ENCODE measurements around the gene INPPL1.

INPPL1 gene

DNA sequence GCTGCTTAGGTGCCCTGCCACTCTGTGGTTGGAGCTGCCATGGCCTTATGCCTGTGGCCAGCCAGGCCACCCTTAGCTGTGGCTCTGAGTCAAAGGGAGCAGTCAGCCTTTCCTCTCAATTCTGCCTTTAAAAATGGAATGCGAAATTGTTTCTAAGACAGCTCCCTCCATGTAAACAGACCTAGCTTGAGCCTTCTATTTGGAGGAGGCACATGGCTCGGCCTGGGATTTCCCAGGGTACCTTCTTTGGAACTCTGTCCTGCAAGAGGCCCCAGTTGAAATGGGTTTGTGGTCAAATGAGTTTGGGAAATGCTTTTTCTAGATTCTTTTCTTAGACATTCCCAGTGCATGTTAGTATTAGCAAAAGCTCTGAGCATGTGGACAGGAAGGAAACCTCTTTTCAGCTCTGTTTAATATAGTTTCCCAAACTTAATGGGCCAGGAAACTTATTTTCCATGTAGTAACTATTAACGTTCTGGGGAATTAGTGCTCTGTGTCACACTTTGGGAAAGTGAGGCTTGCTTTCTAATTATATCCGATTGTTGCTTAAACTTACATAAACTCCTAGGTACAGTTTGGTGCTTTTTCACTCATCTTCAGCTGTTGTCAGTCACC is 11.6 kb downstream of the INPPL1 start:
- Histone ChIP-seq H3K79me1 (ENCODE audit: low read depth, low read length) (peaks cover 4% of the 10 kb centered on the region), H3K23ac (ENCODE audit: low read depth, low read length, poor library complexity) (no peak overlapping the region), H3K27ac (replicated peaks; ENCODE audit: low read length) (no peak overlapping the region), H3K27me3 (ENCODE audit: control insufficient read depth in 3 of 3, insufficient read depth in 3 of 3, low read depth in 1 of 3, low read length in 3 of 3) (peaks cover 18 to 28% (median 25%) of the 10 kb centered on the region in 3 experiments), H2AFZ (ENCODE audit: low read length) (no peak overlapping the region), H2BK120ac (ENCODE audit: low read depth, low read length) (no peak overlapping the region), H3K4me3 (ENCODE audit: low read length in 2 of 2) (no peak overlapping the region), H3K14ac (ENCODE audit: low read length) (no peak overlapping the region), H2AK5ac (ENCODE audit: low read depth, low read length) (no peak overlapping the region), H2BK15ac (ENCODE audit: low read length) (no peak overlapping the region), H2BK12ac (ENCODE audit: low read length) (no peak overlapping the region), H3K4me2 (ENCODE audit: insufficient read depth, low read length, poor library complexity, severe bottlenecking) (no peak overlapping the region), H3K9me3 (replicated peaks in 1 of 2; ENCODE audit: control insufficient read depth in 2 of 2, insufficient read depth in 1 of 2, low read depth in 1 of 2, low read length in 2 of 2) (peaks cover 0 to 2% of the 10 kb centered on the region in 2 donors), H3K9ac (ENCODE audit: low read depth, low read length, poor library complexity) (no peak overlapping the region), H3K4me1 (ENCODE audit: control insufficient read depth in 2 of 2, insufficient read depth in 1 of 2, low read depth in 1 of 2, low read length in 2 of 2) (peaks cover 9 to 24% of the 10 kb centered on the region in 2 donors), H4K91ac (ENCODE audit: low read depth, low read length, poor library complexity) (no peak overlapping the region), H3K4ac (ENCODE audit: low read length) (no peak overlapping the region), H3K18ac (ENCODE audit: low read length) (no peak overlapping the region), H3K36me3 (replicated peaks in 1 of 2; ENCODE audit: control insufficient read depth in 2 of 2, insufficient read depth in 2 of 2, low read length in 2 of 2) (peaks cover 48 to 78% of the 10 kb centered on the region in 2 donors), H2BK5ac (ENCODE audit: low read length) (no peak overlapping the region), H4K8ac (ENCODE audit: low read depth, low read length) (no peak overlapping the region)
- no CpG with 5 or more reads among the region's 4 CpGs for WGBS, 2 donors (ENCODE audit: extremely low coverage in 2 of 2, insufficient read length in 2 of 2, insufficient replicate concordance in 1 of 2)
- DNase-seq (ENCODE audit: low spot score): no peak

DNA sequence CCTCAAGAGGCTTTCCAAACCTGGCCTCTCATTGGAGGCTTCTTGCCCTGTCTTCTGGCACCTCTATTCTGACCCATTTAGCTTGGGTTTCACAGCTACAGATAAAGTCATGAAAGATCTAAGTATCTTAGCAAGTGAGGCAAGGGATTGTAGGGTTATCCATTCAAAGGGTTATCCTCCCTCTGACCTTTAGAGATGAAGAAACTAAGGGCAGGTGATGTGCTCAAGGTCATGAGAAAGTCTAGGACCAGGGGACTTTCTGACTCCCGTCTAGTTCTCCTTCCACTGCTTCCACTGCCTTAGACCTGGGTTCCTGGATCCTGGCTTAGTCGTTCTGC is 12.2 kb downstream of the INPPL1 start:
- peaks cover 9 to 24% of the 10 kb centered on the region in 2 donors for H3K4me1 ChIP-seq (ENCODE audit: control insufficient read depth in 2 of 2, insufficient read depth in 1 of 2, low read depth in 1 of 2, low read length in 2 of 2)
- no peak overlapping the region for H4K91ac ChIP-seq (ENCODE audit: low read depth, low read length, poor library complexity)
- no peak overlapping the region for H4K8ac ChIP-seq (ENCODE audit: low read depth, low read length)
- no peak overlapping the region for H3K23ac ChIP-seq (ENCODE audit: low read depth, low read length, poor library complexity)
- peaks cover 4% of the 10 kb centered on the region for H3K79me1 ChIP-seq (ENCODE audit: low read depth, low read length)
- H2BK120ac ChIP-seq (ENCODE audit: low read depth, low read length): no peak overlapping the region
- no peak overlapping the region for H2BK5ac ChIP-seq (ENCODE audit: low read length)
- no peak overlapping the region for H3K4me2 ChIP-seq (ENCODE audit: insufficient read depth, low read length, poor library complexity, severe bottlenecking)
- H3K14ac ChIP-seq (ENCODE audit: low read length): no peak overlapping the region
- no peak overlapping the region for H3K4ac ChIP-seq (ENCODE audit: low read length)
- DNase-seq (ENCODE audit: low spot score): no peak
- WGBS, 2 donors (ENCODE audit: extremely low coverage in 2 of 2, insufficient read length in 2 of 2, insufficient replicate concordance in 1 of 2): no CpG with 5 or more reads among the region's 2 CpGs
- H2AFZ ChIP-seq (ENCODE audit: low read length): no peak overlapping the region
- no peak overlapping the region for H3K4me3 ChIP-seq (ENCODE audit: low read length in 2 of 2)
- H2BK12ac ChIP-seq (ENCODE audit: low read length): no peak overlapping the region
- H3K27me3 ChIP-seq (ENCODE audit: control insufficient read depth in 3 of 3, insufficient read depth in 3 of 3, low read depth in 1 of 3, low read length in 3 of 3): peaks cover 21 to 33% (median 30%) of the 10 kb centered on the region in 3 experiments
- no peak overlapping the region for H2AK5ac ChIP-seq (ENCODE audit: low read depth, low read length)
- peaks cover 0 to 2% of the 10 kb centered on the region in 2 donors for H3K9me3 ChIP-seq (replicated peaks in 1 of 2; ENCODE audit: control insufficient read depth in 2 of 2, insufficient read depth in 1 of 2, low read depth in 1 of 2, low read length in 2 of 2)
- H3K18ac ChIP-seq (ENCODE audit: low read length): no peak overlapping the region
- H3K27ac ChIP-seq (replicated peaks; ENCODE audit: low read length): no peak overlapping the region
- peaks cover 43 to 72% of the 10 kb centered on the region in 2 donors for H3K36me3 ChIP-seq (replicated peaks in 1 of 2; ENCODE audit: control insufficient read depth in 2 of 2, insufficient read depth in 2 of 2, low read length in 2 of 2)
- no peak overlapping the region for H2BK15ac ChIP-seq (ENCODE audit: low read length)
- no peak overlapping the region for H3K9ac ChIP-seq (ENCODE audit: low read depth, low read length, poor library complexity)

DNA sequence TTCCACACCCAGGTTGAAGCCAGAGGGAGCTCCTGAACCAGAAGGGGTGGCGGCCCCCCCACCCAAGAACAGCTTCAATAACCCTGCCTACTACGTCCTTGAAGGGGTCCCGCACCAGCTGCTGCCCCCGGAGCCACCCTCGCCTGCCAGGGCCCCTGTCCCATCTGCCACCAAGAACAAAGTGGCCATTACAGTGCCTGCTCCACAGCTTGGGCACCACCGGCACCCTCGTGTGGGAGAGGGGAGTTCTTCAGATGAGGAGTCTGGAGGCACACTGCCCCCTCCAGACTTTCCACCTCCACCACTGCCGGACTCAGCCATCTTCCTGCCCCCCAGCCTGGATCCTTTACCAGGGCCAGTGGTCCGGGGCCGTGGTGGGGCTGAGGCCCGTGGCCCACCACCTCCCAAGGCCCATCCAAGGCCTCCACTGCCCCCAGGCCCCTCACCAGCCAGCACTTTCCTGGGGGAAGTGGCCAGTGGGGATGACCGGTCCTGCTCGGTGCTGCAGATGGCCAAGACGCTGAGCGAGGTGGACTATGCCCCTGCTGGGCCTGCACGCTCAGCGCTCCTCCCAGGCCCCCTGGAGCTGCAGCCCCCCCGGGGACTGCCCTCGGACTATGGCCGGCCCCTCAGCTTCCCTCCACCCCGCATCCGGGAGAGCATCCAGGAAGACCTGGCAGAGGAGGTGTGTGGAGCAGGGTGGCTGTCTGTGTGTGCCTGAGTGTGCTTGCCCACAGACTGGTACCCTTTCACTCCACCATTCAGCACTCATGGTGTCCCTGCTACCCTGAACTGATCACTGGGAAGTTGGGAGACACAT is 12.8 kb downstream of the INPPL1 start:
- Histone ChIP-seq H3K79me1 (ENCODE audit: low read depth, low read length) (peaks cover 4% of the 10 kb centered on the region), H2BK12ac (ENCODE audit: low read length) (peak overlapping the region; percentile 30), H3K4me3 (ENCODE audit: low read length in 2 of 2) (no peak overlapping the region), H3K36me3 (replicated peaks in 1 of 2; ENCODE audit: control insufficient read depth in 2 of 2, insufficient read depth in 2 of 2, low read length in 2 of 2) (peaks cover 40 to 66% of the 10 kb centered on the region in 2 donors), H4K91ac (ENCODE audit: low read depth, low read length, poor library complexity) (no peak overlapping the region), H2AK5ac (ENCODE audit: low read depth, low read length) (peak overlapping the region; percentile 73), H3K27me3 (ENCODE audit: control insufficient read depth in 3 of 3, insufficient read depth in 3 of 3, low read depth in 1 of 3, low read length in 3 of 3) (peaks cover 23 to 39% (median 36%) of the 10 kb centered on the region in 3 experiments), H2AFZ (ENCODE audit: low read length) (no peak overlapping the region), H3K9me3 (replicated peaks in 1 of 2; ENCODE audit: control insufficient read depth in 2 of 2, insufficient read depth in 1 of 2, low read depth in 1 of 2, low read length in 2 of 2) (peaks cover 2 to 5% of the 10 kb centered on the region in 2 donors), H3K4ac (ENCODE audit: low read length) (peak overlapping the region; percentile 57), H3K4me1 (ENCODE audit: control insufficient read depth in 2 of 2, insufficient read depth in 1 of 2, low read depth in 1 of 2, low read length in 2 of 2) (peaks cover 9 to 24% of the 10 kb centered on the region in 2 donors), H3K4me2 (ENCODE audit: insufficient read depth, low read length, poor library complexity, severe bottlenecking) (no peak overlapping the region), H2BK120ac (ENCODE audit: low read depth, low read length) (peak overlapping the region; percentile 38), H3K27ac (replicated peaks; ENCODE audit: low read length) (no peak overlapping the region), H2BK5ac (ENCODE audit: low read length) (peak overlapping the region; percentile 20), H3K14ac (ENCODE audit: low read length) (no peak overlapping the region), H3K23ac (ENCODE audit: low read depth, low read length, poor library complexity) (peak overlapping the region; percentile 76), H4K8ac (ENCODE audit: low read depth, low read length) (no peak overlapping the region), H2BK15ac (ENCODE audit: low read length) (peak overlapping the region; percentile 39), H3K9ac (ENCODE audit: low read depth, low read length, poor library complexity) (peak overlapping the region; percentile 34), H3K18ac (ENCODE audit: low read length) (peak overlapping the region; percentile 77)
- DNase-seq (ENCODE audit: low spot score): no peak
- WGBS, 2 donors (ENCODE audit: extremely low coverage in 2 of 2, insufficient read length in 2 of 2, insufficient replicate concordance in 1 of 2): no CpG with 5 or more reads among the region's 22 CpGs

DNA sequence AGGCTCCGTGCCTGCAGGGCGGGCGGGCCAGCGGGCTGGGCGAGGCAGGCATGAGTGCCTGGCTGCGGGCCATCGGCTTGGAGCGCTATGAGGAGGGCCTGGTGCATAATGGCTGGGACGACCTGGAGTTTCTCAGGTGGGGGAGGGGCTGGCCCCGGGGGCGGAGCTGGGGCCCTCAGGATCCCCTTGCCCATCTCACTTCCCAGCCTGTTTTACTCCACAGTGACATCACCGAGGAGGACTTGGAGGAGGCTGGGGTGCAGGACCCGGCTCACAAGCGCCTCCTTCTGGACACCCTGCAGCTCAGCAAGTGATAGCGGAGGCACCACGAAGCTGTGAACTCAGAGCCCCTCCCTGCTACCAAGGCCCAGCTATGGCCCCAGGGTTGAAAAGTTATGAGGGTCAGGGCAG is 13.5 kb downstream of the INPPL1 start:
- H2BK5ac ChIP-seq (ENCODE audit: low read length): peak overlapping the region; percentile 20
- WGBS, 2 donors (ENCODE audit: extremely low coverage in 2 of 2, insufficient read length in 2 of 2, insufficient replicate concordance in 1 of 2): no CpG with 5 or more reads among the region's 16 CpGs
- peak overlapping the region; percentile 39 for H2BK15ac ChIP-seq (ENCODE audit: low read length)
- DNase-seq (ENCODE audit: low spot score): peak; percentile 71
- no peak overlapping the region for H4K91ac ChIP-seq (ENCODE audit: low read depth, low read length, poor library complexity)
- H3K79me1 ChIP-seq (ENCODE audit: low read depth, low read length): peaks cover 4% of the 10 kb centered on the region
- no peak overlapping the region for H3K4me3 ChIP-seq (ENCODE audit: low read length in 2 of 2)
- H3K4me1 ChIP-seq (ENCODE audit: control insufficient read depth in 2 of 2, insufficient read depth in 1 of 2, low read depth in 1 of 2, low read length in 2 of 2): peaks cover 9 to 24% of the 10 kb centered on the region in 2 donors
- H3K27ac ChIP-seq (replicated peaks; ENCODE audit: low read length): no peak overlapping the region
- peaks cover 2 to 12% of the 10 kb centered on the region in 2 donors for H3K9me3 ChIP-seq (replicated peaks in 1 of 2; ENCODE audit: control insufficient read depth in 2 of 2, insufficient read depth in 1 of 2, low read depth in 1 of 2, low read length in 2 of 2)
- peaks cover 33 to 59% of the 10 kb centered on the region in 2 donors for H3K36me3 ChIP-seq (replicated peaks in 1 of 2; ENCODE audit: control insufficient read depth in 2 of 2, insufficient read depth in 2 of 2, low read length in 2 of 2)
- peaks cover 23 to 45% (median 42%) of the 10 kb centered on the region in 3 experiments for H3K27me3 ChIP-seq (ENCODE audit: control insufficient read depth in 3 of 3, insufficient read depth in 3 of 3, low read depth in 1 of 3, low read length in 3 of 3)
- H3K4ac ChIP-seq (ENCODE audit: low read length): peak overlapping the region; percentile 57
- H3K9ac ChIP-seq (ENCODE audit: low read depth, low read length, poor library complexity): no peak overlapping the region
- H3K14ac ChIP-seq (ENCODE audit: low read length): no peak overlapping the region
- no peak overlapping the region for H2BK120ac ChIP-seq (ENCODE audit: low read depth, low read length)
- H2BK12ac ChIP-seq (ENCODE audit: low read length): peak overlapping the region; percentile 30
- H3K4me2 ChIP-seq (ENCODE audit: insufficient read depth, low read length, poor library complexity, severe bottlenecking): peak overlapping the region; percentile 32
- no peak overlapping the region for H2AFZ ChIP-seq (ENCODE audit: low read length)
- H3K23ac ChIP-seq (ENCODE audit: low read depth, low read length, poor library complexity): peak overlapping the region; percentile 76
- peak overlapping the region; percentile 53 for H3K18ac ChIP-seq (ENCODE audit: low read length)
- H2AK5ac ChIP-seq (ENCODE audit: low read depth, low read length): peak overlapping the region; percentile 73
- H4K8ac ChIP-seq (ENCODE audit: low read depth, low read length): no peak overlapping the region

Data from neuronal stem cell (in vitro differentiated cells).